H9 (cell line): ENCODE data around the gene STAC2. TPM values are rescaled to one million over a fixed set of nuclear protein-coding genes. Genes with fewer than 3 reads are reported as not detected.

Experiments used
- DNase-seq: peaks from one replicate; pipeline ENCODE4 v3.0.0-alpha.2; 2017
- H2AFZ ChIP-seq: one replicate; pipeline ENCODE4 v1.6.1; 2013; ENCODE audit warnings: mild to moderate bottlenecking, low read length, control low read depth, moderate library complexity
- H2AK5ac ChIP-seq: 2 replicates; pipeline ENCODE4 v1.6.1; 2013; ENCODE audit warnings: low read length, control low read depth, mixed read lengths; ENCODE audit not compliant: insufficient read length
- H2BK120ac ChIP-seq: one replicate; pipeline ENCODE4 v1.6.1; 2013; ENCODE audit warnings: low read depth, mild to moderate bottlenecking, low read length, control low read depth, inconsistent platforms; ENCODE audit not compliant: poor library complexity, severe bottlenecking
- H2BK12ac ChIP-seq: 2 replicates; pipeline ENCODE4 v1.6.1; 2013; ENCODE audit warnings: low read length, control low read depth, mixed read lengths, low read depth; ENCODE audit not compliant: insufficient read length
- H2BK15ac ChIP-seq: 2 replicates; pipeline ENCODE4 v1.6.1; 2013; ENCODE audit warnings: low read depth, low read length, control low read depth
- H2BK20ac ChIP-seq: one replicate; pipeline ENCODE4 v1.6.1; 2013; ENCODE audit warnings: low read depth, mild to moderate bottlenecking, low read length, control low read depth, inconsistent platforms; ENCODE audit not compliant: poor library complexity, severe bottlenecking
- H2BK5ac ChIP-seq: 2 replicates; pipeline ENCODE4 v1.6.1; 2013; ENCODE audit warnings: low read length, control low read depth, mixed read lengths; ENCODE audit not compliant: insufficient read length
- H3K14ac ChIP-seq: 2 replicates; pipeline ENCODE4 v1.6.1; 2013; ENCODE audit warnings: low read length, control low read depth; ENCODE audit not compliant: insufficient read depth
- H3K18ac ChIP-seq: 2 replicates; pipeline ENCODE4 v1.6.1; 2013; ENCODE audit warnings: low read depth, mild to moderate bottlenecking, mixed read lengths, low read length, control low read depth; ENCODE audit not compliant: insufficient read length
- H3K23ac ChIP-seq: 2 replicates; pipeline ENCODE4 v1.6.1; 2013; ENCODE audit warnings: low read length, control low read depth, mixed read lengths, low read depth; ENCODE audit not compliant: insufficient read length
- H3K23me2 ChIP-seq: 2 replicates; pipeline ENCODE4 v1.6.1; 2013; ENCODE audit warnings: low read depth, mild to moderate bottlenecking, mixed read lengths, low read length, control low read depth; ENCODE audit not compliant: insufficient read length, poor library complexity, severe bottlenecking
- H3K27ac ChIP-seq: 2 replicates; pipeline ENCODE4 v1.5.1; 2013; ENCODE audit warnings: low read length, control low read depth, mixed read lengths, low read depth; ENCODE audit not compliant: insufficient read length
- H3K27me3 ChIP-seq: 2 replicates; pipeline ENCODE4 v1.6.1; 2013; ENCODE audit warnings: low read length, control low read depth, inconsistent platforms; ENCODE audit not compliant: insufficient read depth
- H3K4ac ChIP-seq: 2 replicates; pipeline ENCODE4 v1.6.1; 2013; ENCODE audit warnings: low read depth, mild to moderate bottlenecking, control low read depth, inconsistent platforms, low read length, moderate library complexity
- H3K4me1 ChIP-seq: 2 replicates; pipeline ENCODE4 v1.6.1; 2013; ENCODE audit warnings: low read length, control low read depth, inconsistent platforms; ENCODE audit not compliant: insufficient read depth
- H3K4me2 ChIP-seq: 2 replicates; pipeline ENCODE4 v1.6.1; 2013; ENCODE audit warnings: low read length, control low read depth, mixed read lengths; ENCODE audit not compliant: insufficient read length, insufficient read depth
- H3K56ac ChIP-seq: 2 replicates; pipeline ENCODE4 v1.6.1; 2013; ENCODE audit warnings: low read depth, mild to moderate bottlenecking, mixed read lengths, low read length, control low read depth; ENCODE audit not compliant: insufficient read length
- H3K79me1 ChIP-seq: 2 replicates; pipeline ENCODE4 v1.6.1; 2013; ENCODE audit warnings: low read depth, mild to moderate bottlenecking, moderate library complexity, low read length, control low read depth, inconsistent platforms; ENCODE audit not compliant: insufficient read depth, poor library complexity, severe bottlenecking
- H3K79me2 ChIP-seq: 2 replicates; pipeline ENCODE4 v1.6.1; 2013; ENCODE audit warnings: low read length, control low read depth, inconsistent platforms; ENCODE audit not compliant: insufficient read depth
- H3K9ac ChIP-seq: 2 replicates; pipeline ENCODE4 v1.6.1; 2013; ENCODE audit warnings: low read length, control low read depth, mixed read lengths; ENCODE audit not compliant: insufficient read length; ENCODE audit errors: extremely low read depth
- H3K9me3 ChIP-seq: one replicate; pipeline ENCODE4 v1.6.1; 2013; ENCODE audit warnings: low read depth, low read length, inconsistent platforms; ENCODE audit not compliant: control insufficient read depth
- H3T11ph ChIP-seq: one replicate; pipeline ENCODE4 v1.6.1; 2013; ENCODE audit warnings: mild to moderate bottlenecking, low read length, control low read depth, inconsistent platforms
- H4K20me1 ChIP-seq: one replicate; pipeline ENCODE4 v1.6.1; 2013; ENCODE audit not compliant: control insufficient read depth, insufficient read length, insufficient read depth
- H4K5ac ChIP-seq: 2 replicates; pipeline ENCODE4 v1.6.1; 2013; ENCODE audit warnings: low read depth, mild to moderate bottlenecking, mixed read lengths, low read length, control low read depth; ENCODE audit not compliant: insufficient read length
- H4K8ac ChIP-seq: replicated peaks from 2 replicates; pipeline ENCODE4 v1.6.1; 2013; ENCODE audit warnings: low read length, control low read depth, mixed read lengths, low read depth; ENCODE audit not compliant: insufficient read length
- H4K91ac ChIP-seq: 2 replicates; pipeline ENCODE4 v1.6.1; 2013; ENCODE audit warnings: low read depth, mild to moderate bottlenecking, moderate library complexity, mixed read lengths, low read length, control low read depth; ENCODE audit not compliant: insufficient read length
- H3K27ac Mint-ChIP-seq, 3 experiments: 2 replicates in 2 of 3; 3 replicates in 1 of 3; pipeline ENCODE4 v1.8.0; 2020 to 2021; ENCODE audit warnings: mixed read lengths in 3 of 3, mild to moderate bottlenecking in 1 of 3, moderate library complexity in 1 of 3
- H3K27me3 Mint-ChIP-seq: 2 replicates; pipeline ENCODE4 v1.8.0; 2021; ENCODE audit warnings: low read depth, mild to moderate bottlenecking, moderate library complexity, mixed read lengths
- H3K36me3 Mint-ChIP-seq, 3 experiments: 2 replicates in 2 of 3; 3 replicates in 1 of 3; pipeline ENCODE4 v1.8.0; 2020 to 2021; ENCODE audit warnings: low read depth in 3 of 3, mixed read lengths in 3 of 3; ENCODE audit not compliant: insufficient read depth in 1 of 3
- H3K4me1 Mint-ChIP-seq, 2 experiments: 2 replicates each; pipeline ENCODE4 v1.8.0; 2020; ENCODE audit warnings: mixed read lengths in 2 of 2
- H3K4me3 Mint-ChIP-seq, 2 experiments: 2 replicates in 1 of 2; 3 replicates in 1 of 2; pipeline ENCODE4 v1.8.0; 2020 to 2021; ENCODE audit warnings: mild to moderate bottlenecking in 2 of 2, mixed read lengths in 2 of 2, moderate library complexity in 1 of 2
- H3K9me3 Mint-ChIP-seq, 2 experiments: 2 replicates in 1 of 2; 3 replicates in 1 of 2; pipeline ENCODE4 v1.8.0; 2020; ENCODE audit warnings: mild to moderate bottlenecking in 2 of 2, mixed read lengths in 2 of 2, moderate library complexity in 1 of 2
- CTCF ChIP-seq: fragments of 200-600 bp; sonication (generic); conservative IDR thresholded peaks from 3 replicates; pipeline ENCODE4 v1.8.0; 2021; ENCODE audit warnings: antibody characterized with exemption, mild to moderate bottlenecking
- WGBS: extraction: QIAGEN DNeasy Blood & Tissue Kit; methylation state at CpG from one replicate; pipeline ENCODE4 v1.1.7; 2013; ENCODE audit warnings: missing lambda C conversion rate, low lambda C conversion rate, mixed read lengths; ENCODE audit not compliant: insufficient read length; ENCODE audit errors: extremely low coverage; 5-methylcytosine and 5-hydroxymethylcytosine counted together
- total RNA-seq: library from RNA; stranded (reverse); gene quantifications from 2 replicates; pipeline ENCODE4 v1.2.1, GENCODE V29; 2021

The STAC2 gene
- total RNA-seq, 1 experiment from 2014 or later = 2.5 TPM

- Histone ChIP-seq H4K20me1 (no peaks in the 10 kb centered on the region), H3K79me1 (no peaks in the 10 kb centered on the region), H3K27ac (no peak overlapping the region), H3K56ac (no peak overlapping the region), H3K9ac (no peak overlapping the region), H2BK20ac (no peak overlapping the region), H4K91ac (no peak overlapping the region), H4K5ac (no peak overlapping the region), H3T11ph (no peak overlapping the region), H2BK15ac (no peak overlapping the region), H2BK12ac (no peak overlapping the region), H2AFZ (no peak overlapping the region), H2BK5ac (no peak overlapping the region), H3K4me2 (no peak overlapping the region), H2AK5ac (no peak overlapping the region), H3K4me1 (0 out of 2 replicates have a peak, but pooled peaks cover 2% of the 10 kb centered on the region), H3K4ac (no peak overlapping the region), H3K23ac (no peak overlapping the region), H3K14ac (no peak overlapping the region), H3K27me3 (no peaks in the 10 kb centered on the region), H3K9me3 (no peaks in the 10 kb centered on the region), H4K8ac (no peak overlapping the region), H2BK120ac (no peak overlapping the region), H3K18ac (no peak overlapping the region), H3K23me2 (no peaks in the 10 kb centered on the region), H3K79me2 (no peaks in the 10 kb centered on the region)
- Mint-ChIP-seq H3K9me3 (no peaks in the 10 kb centered on the region), H3K4me3 (no peak overlapping the region), H3K4me1 (peaks cover 0 to 5% of the 10 kb centered on the region in 2 experiments; a peak in 3 of 4 replicates), H3K36me3 (peaks cover 0 to 45% (median 32%) of the 10 kb centered on the region in 3 experiments; a peak in 5 of 7 replicates), H3K27me3 (no peaks in the 10 kb centered on the region), H3K27ac (peak overlapping the region in 1 of 3 experiments; percentile 16; a peak in 2 of 7 replicates)
- DNase-seq = no peak
- TF ChIP-seq CTCF = no peak
- no CpG with 5 or more reads among the region's 5 CpGs for WGBS
Measured at GRCh38 chr17:39264119-39264518, 38.4 kb upstream of the STAC2 start.
